Vagina (tissue), 2 donors: ENCODE results near the gene TMEM132C.

Experiments used
- POLR2AphosphoS5 ChIP-seq, 2 donors: sonication (generic); formaldehyde crosslinking; IDR thresholded peaks; one replicate each; pipeline ENCODE4 v1.9.0; 2017; ENCODE audit warnings: antibody characterized with exemption in 2 of 2, mild to moderate bottlenecking in 2 of 2, low read depth in 1 of 2; ENCODE audit not compliant: insufficient read depth in 1 of 2
- TF ChIP-seq, protein P1 (sequence below), 3 experiments: fragments of 450-650 bp in 2 of 3; fragments of 200-600 bp in 1 of 3; sonication (generic) in 1 of 3; IDR thresholded peaks; one replicate each; pipeline ENCODE4 v1.5.1; 2017 to 2019; ENCODE audit warnings: antibody characterized with exemption in 3 of 3, mild to moderate bottlenecking in 2 of 3, moderate library complexity in 2 of 3

DNA sequence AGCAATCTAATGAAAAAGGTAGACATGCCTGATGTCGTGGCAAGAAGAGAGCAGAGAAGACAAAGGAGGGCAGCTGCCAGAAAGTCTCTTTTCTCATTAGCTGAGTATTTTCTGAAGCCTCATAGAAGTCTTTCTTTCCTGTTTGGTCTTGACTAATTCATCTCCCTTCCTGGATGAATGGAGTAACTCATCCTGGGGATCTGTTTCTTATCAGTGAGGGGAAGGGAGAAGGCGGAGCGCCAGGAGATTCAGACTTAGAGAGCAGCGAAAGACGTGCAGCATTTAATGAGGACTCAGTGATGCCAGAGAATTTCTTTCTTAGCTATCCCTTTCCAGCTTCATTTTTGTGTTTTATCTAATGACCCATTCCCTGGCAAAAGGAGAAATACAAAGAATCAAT, 467.4 kb downstream of the TMEM132C start:
- TF ChIP-seq, protein P1, sequence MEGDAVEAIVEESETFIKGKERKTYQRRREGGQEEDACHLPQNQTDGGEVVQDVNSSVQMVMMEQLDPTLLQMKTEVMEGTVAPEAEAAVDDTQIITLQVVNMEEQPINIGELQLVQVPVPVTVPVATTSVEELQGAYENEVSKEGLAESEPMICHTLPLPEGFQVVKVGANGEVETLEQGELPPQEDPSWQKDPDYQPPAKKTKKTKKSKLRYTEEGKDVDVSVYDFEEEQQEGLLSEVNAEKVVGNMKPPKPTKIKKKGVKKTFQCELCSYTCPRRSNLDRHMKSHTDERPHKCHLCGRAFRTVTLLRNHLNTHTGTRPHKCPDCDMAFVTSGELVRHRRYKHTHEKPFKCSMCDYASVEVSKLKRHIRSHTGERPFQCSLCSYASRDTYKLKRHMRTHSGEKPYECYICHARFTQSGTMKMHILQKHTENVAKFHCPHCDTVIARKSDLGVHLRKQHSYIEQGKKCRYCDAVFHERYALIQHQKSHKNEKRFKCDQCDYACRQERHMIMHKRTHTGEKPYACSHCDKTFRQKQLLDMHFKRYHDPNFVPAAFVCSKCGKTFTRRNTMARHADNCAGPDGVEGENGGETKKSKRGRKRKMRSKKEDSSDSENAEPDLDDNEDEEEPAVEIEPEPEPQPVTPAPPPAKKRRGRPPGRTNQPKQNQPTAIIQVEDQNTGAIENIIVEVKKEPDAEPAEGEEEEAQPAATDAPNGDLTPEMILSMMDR (IDR thresholded peaks at IDR 0.05): no peak
- TF ChIP-seq POLR2AphosphoS5 (IDR thresholded peaks at IDR 0.05; ENCODE audit: insufficient read depth in 1 of 2, low read depth in 1 of 2): no peak
